Measurements from ENCODE around the gene RSPO4.

RSPO4 gene

GRCh38 chr20:931401-931800 is 70.7 kb downstream of the RSPO4 start:
- H3K4me3 ChIP-seq (ENCODE audit: low read length) = no peak overlapping the region
- peaks cover 29% of the 10 kb centered on the region for H3K9me3 ChIP-seq (ENCODE audit: insufficient read depth, low read depth, low read length)
- H3K36me3 ChIP-seq (ENCODE audit: insufficient read depth, low read depth, low read length) = no peaks in the 10 kb centered on the region
- no peak overlapping the region for H3K27ac ChIP-seq (ENCODE audit: low read length)
- no peaks in the 10 kb centered on the region for H3K4me1 ChIP-seq (ENCODE audit: insufficient read depth, low read length)
- no peaks in the 10 kb centered on the region for H3K27me3 ChIP-seq (ENCODE audit: insufficient read depth, low read length)
- H3K9ac ChIP-seq (ENCODE audit: low read depth, low read length) = no peak overlapping the region

DNA sequence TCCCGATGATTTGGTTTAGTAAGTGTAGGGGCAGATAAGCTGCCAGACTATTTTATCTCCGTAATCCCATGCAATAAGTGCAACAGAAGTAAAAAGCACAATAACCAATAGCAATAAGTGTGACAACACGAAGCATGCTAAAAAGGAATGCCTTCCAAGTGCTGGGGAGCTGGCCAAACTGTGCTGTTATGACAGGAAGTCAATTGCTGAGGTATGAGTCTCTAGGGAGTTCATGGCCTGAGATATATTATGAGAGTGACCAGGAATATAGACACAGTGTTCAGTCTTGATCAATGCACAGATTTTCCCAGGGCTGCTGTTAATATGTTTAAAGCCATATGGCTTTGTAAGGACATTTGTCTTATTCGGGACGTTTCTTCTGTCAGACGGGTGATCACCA is 75.4 kb downstream of the RSPO4 start:
- Histone ChIP-seq H3K27me3 (ENCODE audit: insufficient read depth, low read length) (no peaks in the 10 kb centered on the region), H3K4me1 (ENCODE audit: insufficient read depth, low read length) (no peaks in the 10 kb centered on the region), H3K36me3 (ENCODE audit: insufficient read depth, low read depth, low read length) (no peaks in the 10 kb centered on the region), H3K4me3 (ENCODE audit: low read length) (no peak overlapping the region), H3K9me3 (ENCODE audit: insufficient read depth, low read depth, low read length) (peaks cover 22% of the 10 kb centered on the region), H3K9ac (ENCODE audit: low read depth, low read length) (no peak overlapping the region), H3K27ac (ENCODE audit: low read length) (no peak overlapping the region)

GRCh38 chr20:925516-925915 is 76.6 kb downstream of the RSPO4 start:
- Histone ChIP-seq H3K9me3 (ENCODE audit: insufficient read depth, low read depth, low read length) (peaks cover 13% of the 10 kb centered on the region), H3K36me3 (ENCODE audit: insufficient read depth, low read depth, low read length) (no peaks in the 10 kb centered on the region), H3K4me3 (ENCODE audit: low read length) (no peak overlapping the region), H3K4me1 (ENCODE audit: insufficient read depth, low read length) (no peaks in the 10 kb centered on the region), H3K9ac (ENCODE audit: low read depth, low read length) (no peak overlapping the region), H3K27me3 (ENCODE audit: insufficient read depth, low read length) (no peaks in the 10 kb centered on the region), H3K27ac (ENCODE audit: low read length) (no peak overlapping the region)

GRCh38 chr20:924639-925038 is 77.5 kb downstream of the RSPO4 start:
- Histone ChIP-seq H3K9ac (ENCODE audit: low read depth, low read length) (no peak overlapping the region), H3K36me3 (ENCODE audit: insufficient read depth, low read depth, low read length) (no peaks in the 10 kb centered on the region), H3K4me1 (ENCODE audit: insufficient read depth, low read length) (no peaks in the 10 kb centered on the region), H3K27ac (ENCODE audit: low read length) (no peak overlapping the region), H3K4me3 (ENCODE audit: low read length) (no peak overlapping the region), H3K9me3 (ENCODE audit: insufficient read depth, low read depth, low read length) (peaks cover 5% of the 10 kb centered on the region; the same call in 1 of the 2 replicates), H3K27me3 (ENCODE audit: insufficient read depth, low read length) (no peaks in the 10 kb centered on the region)

DNA sequence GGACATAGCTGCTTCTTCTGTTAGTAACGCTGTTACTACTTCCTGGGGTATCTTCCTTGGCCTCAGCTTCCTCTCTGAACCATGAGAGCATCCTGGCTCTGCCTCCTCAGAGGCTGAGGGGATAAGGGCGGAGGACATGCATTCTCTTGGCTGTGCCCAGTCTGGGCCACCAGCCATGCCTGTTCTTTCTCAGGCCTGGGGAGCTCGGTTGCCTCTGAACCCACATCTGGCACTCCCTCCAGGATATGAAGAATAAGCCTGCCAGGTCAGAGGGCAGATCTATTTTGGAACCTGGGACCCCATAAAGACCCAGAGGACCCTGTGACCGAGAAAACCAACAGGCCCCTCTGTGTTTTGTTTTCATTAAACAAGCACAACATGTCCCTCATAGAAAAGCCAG is 79.3 kb downstream of the RSPO4 start:
- no peak overlapping the region for H3K27ac ChIP-seq (ENCODE audit: low read length)
- H3K9ac ChIP-seq (ENCODE audit: low read depth, low read length) = no peak overlapping the region
- no peaks in the 10 kb centered on the region for H3K4me1 ChIP-seq (ENCODE audit: insufficient read depth, low read length)
- H3K36me3 ChIP-seq (ENCODE audit: insufficient read depth, low read depth, low read length) = no peaks in the 10 kb centered on the region
- no peak overlapping the region for H3K4me3 ChIP-seq (ENCODE audit: low read length)
- H3K27me3 ChIP-seq (ENCODE audit: insufficient read depth, low read length) = no peaks in the 10 kb centered on the region
- H3K9me3 ChIP-seq (ENCODE audit: insufficient read depth, low read depth, low read length) = no peaks in the 10 kb centered on the region

DNA sequence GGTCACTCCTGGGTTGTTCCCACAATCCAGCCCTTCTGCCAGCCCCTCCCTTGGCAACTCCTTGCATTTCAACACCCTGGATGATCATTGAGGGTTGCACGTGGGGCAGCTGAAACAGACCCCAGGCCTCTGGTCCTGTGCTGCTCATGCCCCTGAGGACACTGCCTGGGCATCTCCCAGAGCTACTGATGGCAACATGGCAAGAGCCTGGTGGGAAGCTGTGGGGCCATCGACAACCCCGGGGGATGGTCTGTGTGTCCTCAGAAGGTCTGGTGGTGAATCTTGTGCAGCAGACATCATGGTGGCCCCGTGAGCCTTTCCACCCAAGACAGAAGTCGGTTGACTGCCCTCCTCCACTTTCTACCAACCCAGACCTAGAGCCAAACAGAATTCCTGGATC is 81.0 kb downstream of the RSPO4 start:
- 0 out of 2 replicates have a peak, but pooled peaks cover 3% of the 10 kb centered on the region for H3K4me1 ChIP-seq (ENCODE audit: insufficient read depth, low read length)

GRCh38 chr20:920311-920710 is 81.8 kb downstream of the RSPO4 start:
- Histone ChIP-seq H3K9me3 (ENCODE audit: insufficient read depth, low read depth, low read length) (no peaks in the 10 kb centered on the region), H3K4me1 (ENCODE audit: insufficient read depth, low read length) (0 out of 2 replicates have a peak, but pooled peaks cover 3% of the 10 kb centered on the region), H3K9ac (ENCODE audit: low read depth, low read length) (no peak overlapping the region), H3K4me3 (ENCODE audit: low read length) (no peak overlapping the region), H3K27me3 (ENCODE audit: insufficient read depth, low read length) (no peaks in the 10 kb centered on the region), H3K36me3 (ENCODE audit: insufficient read depth, low read depth, low read length) (no peaks in the 10 kb centered on the region), H3K27ac (ENCODE audit: low read length) (no peak overlapping the region)

More for the DNA sequence above, 81.0 kb downstream of the RSPO4 start:
- Histone ChIP-seq H3K36me3 (ENCODE audit: insufficient read depth, low read depth, low read length) (no peaks in the 10 kb centered on the region), H3K9me3 (ENCODE audit: insufficient read depth, low read depth, low read length) (no peaks in the 10 kb centered on the region), H3K27me3 (ENCODE audit: insufficient read depth, low read length) (no peaks in the 10 kb centered on the region), H3K9ac (ENCODE audit: low read depth, low read length) (no peak overlapping the region), H3K4me3 (ENCODE audit: low read length) (no peak overlapping the region), H3K27ac (ENCODE audit: low read length) (no peak overlapping the region)

GRCh38 chr20:919491-919916 is 82.6 kb downstream of the RSPO4 start:
- Histone ChIP-seq H3K9me3 (ENCODE audit: insufficient read depth, low read depth, low read length) (no peaks in the 10 kb centered on the region), H3K9ac (ENCODE audit: low read depth, low read length) (no peak overlapping the region), H3K27me3 (ENCODE audit: insufficient read depth, low read length) (no peaks in the 10 kb centered on the region), H3K4me1 (ENCODE audit: insufficient read depth, low read length) (0 out of 2 replicates have a peak, but pooled peaks cover 3% of the 10 kb centered on the region), H3K4me3 (ENCODE audit: low read length) (no peak overlapping the region), H3K27ac (ENCODE audit: low read length) (no peak overlapping the region), H3K36me3 (ENCODE audit: insufficient read depth, low read depth, low read length) (no peaks in the 10 kb centered on the region)

DNA sequence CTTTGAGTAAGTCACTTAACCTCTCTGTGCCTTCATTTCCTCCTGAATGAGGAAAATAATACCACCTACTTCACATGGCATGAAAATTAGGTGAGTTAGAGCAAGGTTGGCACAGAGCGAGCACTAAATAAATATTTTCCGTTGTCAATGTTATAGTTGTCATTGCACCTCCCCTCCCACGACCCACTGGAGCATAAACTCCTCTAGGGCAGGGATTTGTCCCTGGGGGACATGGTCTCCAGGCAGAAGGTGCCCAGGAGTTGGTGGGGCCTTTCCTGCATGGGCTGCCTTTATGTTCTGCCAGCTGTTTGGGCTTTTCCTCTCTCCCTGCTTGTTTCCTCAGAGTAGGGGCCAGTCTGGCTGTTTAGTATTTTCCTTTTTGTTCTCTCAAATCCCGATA is 84.7 kb downstream of the RSPO4 start:
- H3K4me3 ChIP-seq (ENCODE audit: low read length) = no peak overlapping the region
- 0 out of 2 replicates have a peak, but pooled peaks cover 3% of the 10 kb centered on the region for H3K4me1 ChIP-seq (ENCODE audit: insufficient read depth, low read length)
- no peaks in the 10 kb centered on the region for H3K9me3 ChIP-seq (ENCODE audit: insufficient read depth, low read depth, low read length)
- no peaks in the 10 kb centered on the region for H3K27me3 ChIP-seq (ENCODE audit: insufficient read depth, low read length)
- H3K27ac ChIP-seq (ENCODE audit: low read length) = no peak overlapping the region
- H3K9ac ChIP-seq (ENCODE audit: low read depth, low read length) = no peak overlapping the region
- no peaks in the 10 kb centered on the region for H3K36me3 ChIP-seq (ENCODE audit: insufficient read depth, low read depth, low read length)

DNA sequence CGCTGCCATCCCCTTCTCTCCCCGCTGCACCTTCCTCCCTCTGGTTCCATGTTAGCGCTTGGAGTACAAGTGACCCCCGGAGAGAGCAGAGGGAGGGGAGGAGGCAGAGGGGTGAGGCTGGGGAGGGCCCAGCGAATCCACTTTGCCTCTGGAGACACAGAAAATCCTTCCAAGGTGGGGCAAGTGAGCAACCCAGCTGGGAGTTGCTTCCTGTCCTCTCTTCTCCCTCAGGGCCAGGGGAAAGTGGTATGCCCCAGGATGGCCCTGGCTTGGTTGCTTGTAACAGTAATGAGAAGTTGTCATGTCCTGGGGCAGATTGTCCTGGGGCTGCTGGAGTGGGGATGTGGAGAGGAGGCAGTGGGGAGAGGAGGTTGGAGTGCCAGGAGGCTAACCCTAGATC is 85.3 kb downstream of the RSPO4 start:
- Histone ChIP-seq H3K27ac (ENCODE audit: low read length) (no peak overlapping the region), H3K9me3 (ENCODE audit: insufficient read depth, low read depth, low read length) (no peaks in the 10 kb centered on the region), H3K9ac (ENCODE audit: low read depth, low read length) (no peak overlapping the region), H3K4me3 (ENCODE audit: low read length) (no peak overlapping the region), H3K4me1 (ENCODE audit: insufficient read depth, low read length) (0 out of 2 replicates have a peak, but pooled peaks cover 3% of the 10 kb centered on the region), H3K27me3 (ENCODE audit: insufficient read depth, low read length) (no peaks in the 10 kb centered on the region), H3K36me3 (ENCODE audit: insufficient read depth, low read depth, low read length) (no peaks in the 10 kb centered on the region)

- no peak within 1 kb of the TSS for H3K27ac ChIP-seq (ENCODE audit: low read length)
- no peak within 1 kb of the TSS for H3K9ac ChIP-seq (ENCODE audit: low read depth, low read length)
- no peak within 1 kb of the TSS for H3K4me3 ChIP-seq (ENCODE audit: low read length)
- H3K4me1 ChIP-seq (ENCODE audit: insufficient read depth, low read length) = 0 out of 2 replicates have a peak, but pooled peaks cover 3% of the 10 kb centered on the region
- no peaks in the 10 kb centered on the region for H3K36me3 ChIP-seq (ENCODE audit: insufficient read depth, low read depth, low read length)
- H3K9me3 ChIP-seq (ENCODE audit: insufficient read depth, low read depth, low read length) = no peaks in the 10 kb centered on the region
- H3K27me3 ChIP-seq (ENCODE audit: insufficient read depth, low read length) = no peaks in the 10 kb centered on the region
Measured at GRCh38 chr20:916125-916799, 85.8 kb downstream of the RSPO4 start, which contains the start of gene ANGPT4. Gene ANGPT4, minus strand, starts transcription at chr20:916334. Its CDS starts 120 bp downstream, at chr20:916214.

DNA sequence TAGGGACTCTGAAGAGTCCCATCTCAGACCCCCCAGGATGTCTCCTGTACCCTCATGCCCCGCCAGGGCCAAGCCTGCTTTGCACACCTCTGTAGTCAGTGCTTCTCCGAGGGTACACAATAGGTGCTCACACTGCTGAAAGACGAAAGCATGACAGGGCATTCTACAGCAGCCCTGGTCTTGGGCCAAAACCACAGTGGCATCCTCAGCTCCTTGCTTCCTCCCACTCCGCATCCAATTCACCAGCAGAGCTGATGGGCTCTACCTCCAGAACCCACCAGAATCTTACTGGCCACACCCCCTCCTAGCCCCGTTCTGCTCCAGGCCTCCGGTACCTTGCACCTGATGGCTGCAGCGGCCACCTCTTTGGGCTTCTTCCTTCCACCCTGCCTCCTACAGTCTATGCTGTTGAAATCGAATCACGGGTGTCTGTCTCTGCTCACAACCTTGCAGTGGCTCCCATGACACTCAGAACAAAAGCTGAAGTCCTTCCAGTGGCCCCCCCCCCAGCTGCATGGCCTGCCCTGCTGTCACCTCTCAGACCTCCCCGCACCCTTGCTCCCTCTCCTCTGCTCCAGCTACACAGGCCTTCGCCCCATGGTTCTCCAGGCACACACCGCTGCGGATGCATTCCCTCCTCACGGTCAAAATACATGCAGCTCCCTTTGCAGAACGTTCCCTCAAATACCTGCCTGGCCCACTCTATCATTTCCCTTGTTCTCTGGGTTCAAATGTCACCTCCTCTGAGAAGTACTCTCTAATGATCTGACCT is 87.2 kb downstream of the RSPO4 start:
- Histone ChIP-seq H3K27me3 (ENCODE audit: insufficient read depth, low read length) (no peaks in the 10 kb centered on the region), H3K27ac (ENCODE audit: low read length) (no peak overlapping the region), H3K9ac (ENCODE audit: low read depth, low read length) (no peak overlapping the region), H3K36me3 (ENCODE audit: insufficient read depth, low read depth, low read length) (no peaks in the 10 kb centered on the region), H3K4me3 (ENCODE audit: low read length) (no peak overlapping the region), H3K9me3 (ENCODE audit: insufficient read depth, low read depth, low read length) (no peaks in the 10 kb centered on the region), H3K4me1 (ENCODE audit: insufficient read depth, low read length) (0 out of 2 replicates have a peak, but pooled peaks cover 3% of the 10 kb centered on the region)

All from iPS-20b (cell line).